Stimulated activated naive CD4-positive, alpha-beta T cell treated with Interleukin-2 at 50 U/mL for 16 hours (primary cell): ENCODE measurements around the gene TCERG1L.

ENCODE experiments used
- DNase-seq: peaks from one replicate; lab custom pipeline; 2025; lab: John Stamatoyannopoulos, UW

The TCERG1L gene

DNA sequence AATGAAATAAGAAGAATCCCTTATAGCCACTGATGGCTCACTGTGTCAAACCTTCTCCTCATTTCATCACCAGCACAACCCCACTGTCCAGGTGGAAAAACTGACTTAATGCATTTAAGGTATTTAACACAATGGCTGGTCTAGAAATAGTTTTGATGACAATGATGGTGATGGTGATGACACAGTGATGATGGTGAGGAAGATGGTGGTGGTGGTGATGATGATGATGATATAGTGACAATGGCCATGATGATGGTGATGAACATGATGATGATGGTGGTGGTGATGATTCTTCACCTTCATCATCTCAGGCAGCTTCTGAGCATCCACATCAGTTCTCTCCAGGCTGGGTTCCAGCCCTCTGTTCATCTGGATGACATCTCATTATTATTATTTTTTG lies 186.6 kb downstream of the TCERG1L start:
- no peak for DNase-seq

DNA sequence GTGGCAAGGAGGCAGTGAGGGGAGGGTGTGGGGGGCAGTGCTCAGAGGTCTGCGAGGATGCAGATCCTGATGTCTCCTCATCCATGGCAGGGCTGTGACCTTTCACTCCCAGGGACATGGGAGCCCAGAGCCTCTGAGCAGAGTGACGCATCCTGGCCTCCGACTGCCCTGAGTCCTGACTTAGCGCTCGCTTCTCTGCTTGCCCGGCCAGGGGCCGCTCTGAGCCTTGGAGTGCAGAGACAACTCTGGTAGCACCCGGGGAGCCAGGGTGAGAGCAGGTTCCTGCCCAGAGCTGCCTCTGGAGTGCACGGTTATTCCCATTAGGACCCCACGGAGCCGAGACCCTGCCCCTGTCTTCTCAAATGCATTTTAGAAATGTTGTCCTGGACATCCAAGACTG lies 188.0 kb downstream of the TCERG1L start:
- no peak for DNase-seq

- DNase-seq, result no peak
Observed at GRCh38 chr10:131121511-131122035, 189.9 kb downstream of the TCERG1L start.

GRCh38 chr10:131119626-131120355 lies 191.7 kb downstream of the TCERG1L start:
- no peak for DNase-seq

- DNase-seq, result no peak
Observed at GRCh38 chr10:131117416-131118212, 193.9 kb downstream of the TCERG1L start.

DNA sequence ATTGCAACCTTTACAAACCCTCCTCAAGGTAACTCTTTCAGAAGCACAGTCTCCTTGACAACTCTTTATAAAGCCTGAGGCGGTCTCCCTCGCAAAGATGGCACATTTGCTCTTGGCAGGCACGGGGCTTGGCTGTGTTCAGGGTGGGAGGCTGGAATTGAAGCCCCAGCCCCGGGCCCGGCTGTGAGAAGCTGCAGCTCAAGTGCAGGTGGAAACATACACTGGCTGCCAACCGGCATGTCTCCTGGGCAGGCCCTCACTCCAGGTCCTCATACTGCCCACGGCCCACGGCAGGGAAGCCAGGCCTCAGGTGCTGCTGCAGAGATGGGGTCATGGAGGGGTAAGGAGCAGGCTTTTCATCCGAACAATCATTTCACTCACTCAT lies 194.5 kb downstream of the TCERG1L start:
- no peak for DNase-seq

DNA sequence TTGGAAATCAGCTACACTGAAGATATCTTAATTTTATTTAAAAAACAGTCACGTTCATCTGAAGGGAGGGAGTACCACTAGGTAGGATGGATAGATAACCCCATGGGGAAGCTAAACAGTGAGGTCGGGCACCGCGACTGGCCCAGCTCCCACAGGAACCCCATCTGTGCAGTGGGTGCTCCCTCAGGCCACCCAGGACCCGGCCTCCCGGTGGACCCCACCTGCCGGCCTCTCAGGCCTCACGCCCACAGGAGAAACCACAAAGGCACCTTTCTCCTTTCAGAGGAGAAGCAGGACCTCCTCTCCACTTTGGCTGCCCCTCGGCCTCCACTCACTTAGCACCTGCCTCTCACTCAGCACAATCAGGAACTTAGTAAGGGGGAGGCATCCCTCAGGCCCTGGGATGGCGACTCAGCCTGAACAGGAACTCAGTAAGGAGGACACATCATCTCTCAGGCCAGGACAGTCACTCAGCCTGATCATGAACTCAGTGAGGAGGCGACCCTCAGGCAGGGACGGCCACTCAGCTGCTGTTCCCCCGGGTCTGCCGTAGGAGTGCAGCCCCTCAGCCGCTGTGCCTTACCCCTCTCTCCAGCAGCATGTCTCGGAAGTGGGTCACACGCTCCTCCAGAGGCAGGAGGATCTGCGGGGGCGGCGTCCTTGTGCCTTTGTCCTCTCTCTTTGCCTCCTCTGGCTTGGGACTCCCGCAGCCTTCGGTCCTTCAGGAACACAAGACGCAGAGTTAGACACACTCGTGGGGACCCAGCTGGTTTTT lies 195.1 kb downstream of the TCERG1L start:
- no peak for DNase-seq

DNA sequence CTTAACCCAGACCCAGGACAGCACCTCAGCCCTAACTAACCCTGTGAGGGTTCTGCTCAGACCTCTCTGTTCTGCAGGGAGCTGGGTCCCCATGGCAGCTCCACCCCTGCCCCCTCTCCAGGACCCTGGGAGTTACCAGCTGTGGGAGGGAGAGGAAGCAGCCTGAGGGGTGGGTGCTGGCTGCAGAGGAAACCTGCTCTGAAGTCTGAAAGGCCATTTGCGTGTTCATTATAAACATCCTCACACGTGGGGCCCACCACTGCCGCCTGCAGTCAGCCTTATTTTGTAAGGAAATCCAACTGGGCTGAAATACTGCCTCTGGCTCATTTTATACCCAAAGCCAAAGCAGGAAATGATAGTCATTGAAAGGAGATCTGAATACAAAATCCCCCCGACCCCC lies 195.7 kb downstream of the TCERG1L start:
- DNase-seq, result no peak

- no peak for DNase-seq
Observed at GRCh38 chr10:131115321-131115720, 196.2 kb downstream of the TCERG1L start.

- no peak for DNase-seq
Observed at GRCh38 chr10:131114846-131115245, 196.7 kb downstream of the TCERG1L start.

DNA sequence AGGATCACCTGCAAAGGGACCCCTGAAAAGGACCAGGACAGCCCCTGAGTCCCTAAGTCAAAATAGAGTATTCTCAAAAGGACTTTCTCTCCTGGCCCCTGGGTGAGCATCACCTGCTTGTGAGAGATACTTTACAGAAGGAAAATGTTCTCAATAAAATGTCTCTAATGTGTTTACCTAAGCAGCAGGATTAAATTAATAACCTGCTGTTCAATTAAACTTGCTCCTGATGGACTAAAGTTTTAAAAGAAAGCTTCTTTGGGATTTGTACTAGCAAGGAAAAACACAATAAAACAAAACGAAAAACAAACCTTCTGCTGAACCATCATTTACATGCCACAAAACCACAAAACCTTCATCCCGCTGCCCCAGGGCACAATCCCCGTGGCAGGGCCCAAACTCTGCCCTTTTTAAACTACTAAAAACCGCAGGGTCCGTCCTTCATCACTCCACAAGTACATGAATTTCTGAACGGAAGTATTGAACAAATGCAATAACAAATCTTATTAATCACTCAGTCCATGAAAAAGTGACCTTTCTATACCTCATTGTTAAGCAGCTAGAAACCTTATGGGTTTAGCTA lies 197.7 kb downstream of the TCERG1L start:
- no peak for DNase-seq

DNA sequence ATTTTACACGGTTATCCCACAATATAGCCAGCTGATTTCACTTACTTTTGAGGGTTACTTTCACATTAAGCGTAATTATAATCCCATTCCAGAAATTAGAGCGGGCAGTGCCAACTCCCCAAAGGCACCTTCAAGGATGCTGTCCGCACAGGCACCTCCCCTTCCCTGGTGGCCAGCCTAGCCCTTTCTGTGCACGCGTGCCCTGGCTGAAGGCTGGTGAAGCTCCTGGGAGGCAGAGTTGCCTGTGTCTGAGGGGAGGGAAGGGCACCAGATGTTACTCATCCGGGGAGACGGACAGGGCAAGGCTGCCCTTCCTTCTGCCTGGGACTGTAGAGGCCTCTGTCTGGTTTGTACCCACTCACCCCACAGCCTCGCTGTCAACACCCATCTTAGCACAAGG lies 198.4 kb downstream of the TCERG1L start:
- no peak for DNase-seq

DNA sequence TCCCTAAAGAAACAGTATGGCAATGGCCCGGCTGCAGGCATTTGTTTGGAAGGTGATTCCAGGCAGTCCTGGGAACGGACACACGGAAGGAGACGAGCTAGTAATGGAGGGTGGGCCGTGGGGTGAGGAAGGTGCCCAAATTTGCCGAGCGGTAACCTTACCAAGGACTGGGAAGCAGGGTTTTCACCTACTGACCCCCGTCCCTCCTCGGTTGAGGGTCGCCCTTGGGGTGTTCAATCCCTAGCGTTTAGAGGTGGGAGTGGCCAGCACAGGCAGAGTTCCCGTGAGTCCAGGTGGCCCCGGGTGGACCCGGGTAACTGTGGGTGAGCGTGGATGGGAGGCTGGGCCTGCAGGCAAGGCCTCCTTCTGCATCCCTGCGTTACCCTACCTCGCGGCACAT lies 198.8 kb downstream of the TCERG1L start:
- DNase-seq, result no peak

DNA sequence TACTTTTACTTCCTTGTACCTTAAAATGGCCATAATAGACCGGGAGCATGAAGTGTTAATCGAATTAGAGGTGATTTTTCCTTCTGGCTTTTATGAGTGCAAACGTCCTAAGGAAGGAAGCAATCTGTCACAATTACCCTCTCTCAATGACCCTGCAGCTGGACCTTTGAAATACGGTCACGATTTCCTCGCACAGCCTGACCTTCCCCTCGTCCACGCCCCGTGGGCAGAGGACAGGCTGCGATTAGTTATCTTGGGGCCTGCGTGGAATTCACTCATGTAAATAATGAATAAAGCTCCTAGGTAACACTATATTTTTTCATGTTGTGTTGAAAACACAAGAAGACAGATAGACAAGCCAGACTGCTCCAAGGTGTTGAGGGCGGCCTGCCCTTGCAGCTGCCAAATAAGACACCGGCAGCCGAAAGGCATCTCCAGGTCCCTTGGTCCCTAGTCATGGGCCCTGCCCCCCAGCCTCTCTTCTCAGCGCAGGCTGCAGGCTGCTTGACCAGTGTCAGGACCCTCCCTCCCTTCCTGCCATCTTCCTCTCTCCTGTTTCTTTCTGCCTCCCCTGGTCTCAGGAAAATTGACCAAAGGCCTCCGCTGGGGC lies 199.9 kb downstream of the TCERG1L start:
- no peak for DNase-seq

GRCh38 chr10:131111007-131111406 lies 200.5 kb downstream of the TCERG1L start:
- DNase-seq, result no peak

GRCh38 chr10:131110241-131110783 lies 201.2 kb downstream of the TCERG1L start:
- no peak for DNase-seq

- no peak for DNase-seq
Observed at GRCh38 chr10:131109726-131110125, 201.8 kb downstream of the TCERG1L start.

- no peak for DNase-seq
Observed at GRCh38 chr10:131109291-131109690, 202.2 kb downstream of the TCERG1L start.

DNA sequence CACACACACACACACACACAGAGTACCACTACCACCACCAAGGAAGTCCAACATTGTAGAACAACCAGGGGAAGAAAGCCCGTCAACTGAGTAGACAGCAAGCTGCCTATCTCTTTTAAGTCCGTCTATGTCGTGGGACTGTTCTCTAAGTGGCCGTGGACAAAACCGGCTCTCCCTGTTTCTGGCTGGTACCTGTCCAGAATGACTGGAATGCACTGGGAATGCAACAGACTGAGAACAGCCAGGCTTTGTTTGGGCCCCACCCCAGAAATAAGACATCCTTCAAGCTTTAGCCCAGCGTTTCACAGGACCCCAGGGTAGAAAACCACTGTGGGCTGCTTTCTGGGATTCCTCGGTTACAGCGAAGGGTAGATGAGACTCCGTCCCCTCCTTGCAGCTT lies 203.6 kb downstream of the TCERG1L start:
- DNase-seq, result no peak

- DNase-seq, result no peak
Observed at GRCh38 chr10:131102676-131103075, 208.8 kb downstream of the TCERG1L start.

DNA sequence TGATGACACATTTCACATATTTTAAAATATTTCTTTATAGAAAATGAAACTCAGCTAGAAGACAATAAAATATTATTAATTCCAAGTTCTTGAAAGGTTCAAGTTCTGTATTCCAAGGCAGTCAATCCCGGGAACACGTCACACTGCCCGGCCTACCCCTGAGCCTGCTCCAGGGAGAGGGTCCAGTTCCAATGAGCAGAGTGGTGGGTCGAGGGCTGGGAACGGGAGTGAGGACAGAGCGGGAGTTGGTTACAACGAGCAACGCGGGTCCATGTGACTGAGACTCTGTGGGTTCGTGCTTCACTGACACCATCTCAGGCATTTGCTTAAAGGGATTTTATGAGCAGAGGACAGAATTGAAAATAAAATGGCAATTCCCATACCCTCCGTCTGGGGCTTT lies 209.4 kb downstream of the TCERG1L start:
- no peak for DNase-seq
